Medulla oblongata (tissue), 1 donor: ENCODE measurements around the gene SYNE1.
"Not testable (repeated sequence)": the region's sequence is repeated elsewhere in the genome, so short reads cannot be mapped to it uniquely, and the experiment has no call there.

Source experiments
- DNase-seq: peaks from one replicate; pipeline ENCODE4 v3.0.0-alpha.2; 2015; ENCODE audit errors: extremely low spot score

The SYNE1 gene

DNA sequence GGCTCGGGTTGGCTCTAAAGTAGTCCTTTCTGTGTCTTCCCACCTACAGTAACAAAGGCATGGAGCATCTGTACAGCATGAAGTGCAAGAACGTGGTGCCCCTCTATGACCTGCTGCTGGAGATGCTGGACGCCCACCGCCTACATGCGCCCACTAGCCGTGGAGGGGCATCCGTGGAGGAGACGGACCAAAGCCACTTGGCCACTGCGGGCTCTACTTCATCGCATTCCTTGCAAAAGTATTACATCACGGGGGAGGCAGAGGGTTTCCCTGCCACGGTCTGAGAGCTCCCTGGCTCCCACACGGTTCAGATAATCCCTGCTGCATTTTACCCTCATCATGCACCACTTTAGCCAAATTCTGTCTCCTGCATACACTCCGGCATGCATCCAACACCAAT, 538.5 kb downstream of the SYNE1 start:
- no peak for DNase-seq

GRCh38 chr6:152096863-152097496, 540.2 kb downstream of the SYNE1 start:
- DNase-seq: no peak

- DNase-seq: no peak
Observed at GRCh38 chr6:152094992-152095592, 542.1 kb downstream of the SYNE1 start.

- no peak for DNase-seq
Observed at GRCh38 chr6:152094276-152094675, 542.9 kb downstream of the SYNE1 start.

- DNase-seq: no peak
Observed at GRCh38 chr6:152093711-152094110, 543.5 kb downstream of the SYNE1 start.

- no peak for DNase-seq
Observed at GRCh38 chr6:152091851-152092341, 545.3 kb downstream of the SYNE1 start.

- no peak for DNase-seq
Observed at GRCh38 chr6:152091201-152091600, 546.0 kb downstream of the SYNE1 start.

DNA sequence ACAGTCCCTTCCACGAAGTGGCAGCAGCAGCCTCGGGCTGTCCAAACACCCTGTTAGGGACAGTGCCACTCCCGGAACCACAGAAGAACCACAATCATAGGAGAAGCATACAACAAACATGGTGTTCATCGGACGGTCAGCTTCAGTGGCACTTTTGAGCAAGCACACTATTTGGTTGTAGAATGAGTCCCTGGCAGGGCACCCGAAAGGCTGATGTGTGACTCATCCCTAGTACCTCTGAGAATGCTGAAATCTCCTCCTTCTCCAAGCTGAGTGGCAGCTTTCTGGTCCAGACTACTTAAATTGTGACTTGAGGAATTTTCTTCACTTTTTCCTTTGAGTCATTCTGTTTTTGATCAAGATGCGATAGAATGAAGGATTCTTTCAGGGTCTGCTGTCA, 547.2 kb downstream of the SYNE1 start:
- DNase-seq: no peak

- no peak for DNase-seq
Observed at GRCh38 chr6:152087701-152088100, 549.5 kb downstream of the SYNE1 start.

DNA sequence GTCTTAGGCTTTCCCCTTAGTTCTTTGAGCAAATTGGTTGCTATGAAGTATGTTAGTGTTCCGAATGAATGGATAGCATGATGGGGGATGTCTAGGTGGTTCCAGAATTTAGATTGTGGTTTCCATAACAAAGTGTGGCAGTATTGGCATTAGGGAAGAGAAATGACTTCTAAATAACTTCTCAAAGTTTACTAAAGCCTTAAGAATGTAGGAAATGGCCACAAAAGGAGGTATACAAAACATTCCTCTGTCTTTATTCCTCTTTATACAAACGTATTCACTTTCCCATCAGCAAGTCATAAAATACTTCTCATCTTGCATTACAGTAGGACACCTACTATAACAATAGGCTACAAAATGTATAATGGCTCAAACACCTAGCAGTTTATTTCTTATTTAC, 550.1 kb downstream of the SYNE1 start:
- no peak for DNase-seq

DNA sequence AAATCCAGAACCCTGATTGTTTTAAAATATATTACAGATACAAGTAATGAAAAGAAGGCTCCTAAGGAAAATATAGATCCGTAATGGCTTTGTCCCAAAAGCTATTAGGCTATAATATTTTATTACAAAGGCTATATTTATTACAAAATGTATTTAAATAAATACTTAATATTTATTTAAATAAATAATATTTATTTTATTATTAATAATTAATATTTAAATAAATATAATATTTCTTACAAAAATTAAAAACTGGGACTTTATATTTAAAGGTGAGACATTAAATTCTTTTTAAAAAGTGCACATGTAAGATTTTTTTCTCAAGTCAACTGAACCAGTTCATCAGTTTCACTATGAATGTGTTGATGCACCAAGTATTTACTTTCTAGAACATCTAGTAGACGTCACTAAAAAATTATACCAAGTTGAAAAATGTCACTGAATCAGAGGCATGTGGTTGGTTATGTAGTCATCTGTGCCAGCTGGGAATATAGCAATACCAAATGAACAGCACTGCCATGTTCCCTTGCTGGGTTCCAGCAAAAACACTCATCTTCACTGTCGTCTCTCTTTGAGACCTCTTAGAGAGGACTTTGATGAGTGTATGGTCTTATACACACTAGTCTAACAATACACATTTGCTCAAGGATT, 550.8 kb downstream of the SYNE1 start:
- no peak for DNase-seq

DNA sequence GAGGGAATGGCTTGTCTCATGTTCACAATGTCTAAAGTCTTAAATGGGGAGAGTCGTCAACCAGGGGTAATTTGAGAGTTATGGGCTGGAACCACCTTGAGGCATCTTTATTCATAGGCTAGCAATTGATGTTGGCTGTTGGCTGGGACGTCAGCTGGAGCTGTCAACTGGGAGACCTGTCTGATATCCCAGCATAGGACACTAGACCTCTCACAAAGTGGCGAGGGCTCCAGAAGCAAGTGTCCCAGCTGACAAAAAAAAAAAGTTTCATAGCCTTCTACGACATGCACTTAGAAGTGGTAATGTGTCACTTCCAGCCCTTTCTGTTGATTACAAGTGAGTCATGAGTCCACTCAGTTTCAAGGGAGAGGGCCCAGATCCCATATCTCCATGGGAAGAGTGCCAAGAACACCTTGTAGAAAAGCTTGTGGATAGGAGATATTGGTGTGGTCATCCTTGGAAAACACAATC, 551.7 kb downstream of the SYNE1 start:
- DNase-seq: no peak

DNA sequence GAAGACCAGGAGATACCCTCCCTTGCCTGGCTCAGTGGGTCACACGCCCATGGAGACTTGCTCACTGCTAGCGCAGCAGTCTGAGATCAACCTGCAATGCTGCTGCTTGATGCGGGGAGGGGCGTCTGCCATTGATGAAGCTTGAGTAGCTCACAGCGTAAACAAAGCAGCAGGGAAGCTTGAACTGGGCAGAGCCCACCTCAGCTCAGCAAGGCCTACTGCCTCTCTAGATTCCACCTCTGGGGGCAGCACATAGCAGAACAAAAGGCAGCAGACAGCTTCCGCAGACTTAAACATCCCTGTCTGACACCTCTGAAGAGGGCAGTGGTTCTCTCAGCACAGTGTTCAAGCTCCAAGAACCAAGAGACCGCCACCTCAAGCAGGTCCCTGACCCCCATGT, 558.4 kb downstream of the SYNE1 start:
- DNase-seq: no peak

DNA sequence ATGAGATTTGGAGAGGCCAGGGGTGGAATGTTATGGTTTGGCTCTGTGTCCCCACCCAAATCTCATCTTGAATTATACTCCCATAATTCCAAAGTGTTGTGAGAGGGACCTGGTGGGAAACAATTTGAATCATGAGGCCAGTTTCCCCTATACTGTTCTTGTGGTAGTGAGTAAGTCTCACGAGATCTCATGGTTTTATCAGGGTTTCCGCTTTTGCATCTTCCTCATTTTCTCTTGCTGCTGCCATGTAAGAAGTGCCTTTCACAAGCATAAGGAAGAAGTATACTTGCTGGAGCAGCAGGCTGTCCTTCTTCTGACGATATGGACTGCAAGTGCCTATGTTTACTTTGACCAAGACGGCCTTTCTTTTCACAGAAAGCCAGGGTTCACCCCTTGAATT, 559.2 kb downstream of the SYNE1 start:
- DNase-seq: no peak

- DNase-seq: not testable (repeated sequence)
Observed at GRCh38 chr6:152076242-152076641, 560.9 kb downstream of the SYNE1 start.

- no peak for DNase-seq
Observed at GRCh38 chr6:152071843-152072242, 565.3 kb downstream of the SYNE1 start.
